DOHH2 (cell line): ENCODE results near the gene PRKD2.

Experiments used
- EZH2phosphoT487 ChIP-seq: fragments of 200-600 bp; sonication (generic); IDR thresholded peaks from 2 replicates; pipeline ENCODE4 v1.6.1; 2017; ENCODE audit warnings: borderline replicate concordance, mild to moderate bottlenecking, antibody characterized with exemption, low read length, moderate library complexity, mixed read lengths
- TF ChIP-seq, protein P1 (sequence below): fragments of 200-600 bp; sonication (generic); IDR thresholded peaks from one replicate; pipeline ENCODE4 v1.5.1; 2014; ENCODE audit warnings: antibody characterized with exemption, mild to moderate bottlenecking, low read depth, low read length; ENCODE audit not compliant: poor library complexity, severe bottlenecking

GRCh38 chr19:46737298-46737654 lies 20.4 kb upstream of the PRKD2 start:
- TF ChIP-seq, protein P1, sequence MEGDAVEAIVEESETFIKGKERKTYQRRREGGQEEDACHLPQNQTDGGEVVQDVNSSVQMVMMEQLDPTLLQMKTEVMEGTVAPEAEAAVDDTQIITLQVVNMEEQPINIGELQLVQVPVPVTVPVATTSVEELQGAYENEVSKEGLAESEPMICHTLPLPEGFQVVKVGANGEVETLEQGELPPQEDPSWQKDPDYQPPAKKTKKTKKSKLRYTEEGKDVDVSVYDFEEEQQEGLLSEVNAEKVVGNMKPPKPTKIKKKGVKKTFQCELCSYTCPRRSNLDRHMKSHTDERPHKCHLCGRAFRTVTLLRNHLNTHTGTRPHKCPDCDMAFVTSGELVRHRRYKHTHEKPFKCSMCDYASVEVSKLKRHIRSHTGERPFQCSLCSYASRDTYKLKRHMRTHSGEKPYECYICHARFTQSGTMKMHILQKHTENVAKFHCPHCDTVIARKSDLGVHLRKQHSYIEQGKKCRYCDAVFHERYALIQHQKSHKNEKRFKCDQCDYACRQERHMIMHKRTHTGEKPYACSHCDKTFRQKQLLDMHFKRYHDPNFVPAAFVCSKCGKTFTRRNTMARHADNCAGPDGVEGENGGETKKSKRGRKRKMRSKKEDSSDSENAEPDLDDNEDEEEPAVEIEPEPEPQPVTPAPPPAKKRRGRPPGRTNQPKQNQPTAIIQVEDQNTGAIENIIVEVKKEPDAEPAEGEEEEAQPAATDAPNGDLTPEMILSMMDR = no peak
- no peak for TF ChIP-seq EZH2phosphoT487
